ENCODE data around the gene CD59.

DNA sequence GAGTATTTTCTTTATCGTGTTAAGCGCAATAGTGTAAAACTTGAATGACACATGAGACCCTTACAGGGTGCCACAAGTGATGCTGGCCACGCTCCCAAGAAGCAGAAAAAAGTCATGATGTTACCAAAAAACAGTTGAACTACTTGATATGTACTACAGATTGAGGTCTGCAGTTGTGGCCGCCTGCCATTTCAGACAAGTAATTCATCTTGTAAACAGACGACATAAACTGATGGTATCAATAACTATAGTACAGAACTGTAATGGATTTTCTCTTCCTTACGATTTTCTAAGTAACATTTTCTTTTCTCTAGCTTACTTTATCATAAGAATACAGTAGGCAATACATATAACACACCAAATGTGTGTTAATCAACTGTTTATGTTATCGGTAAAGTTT lies 5.5 kb downstream of the CD59 start:
- TF ChIP-seq NRF1 (conservative IDR thresholded peaks at IDR 0.05 in 1 of 2, IDR thresholded peaks at IDR 0.05 in 1 of 2) (no peak), GABPA (tag; conservative IDR thresholded peaks at IDR 0.05; ENCODE audit: low read depth) (no peak), EZH2 (IDR thresholded peaks at IDR 0.05; ENCODE audit: borderline replicate concordance, low read depth, low read length) (no peak), FOXP1 (CRISPR knock-in tag; IDR thresholded peaks at IDR 0.05) (no peak), ZNF143 (CRISPR knock-in tag; IDR thresholded peaks at IDR 0.05) (no peak), SP2 (IDR thresholded peaks at IDR 0.05; ENCODE audit: extremely low read depth, low read depth, low read length, poor library complexity, severe bottlenecking) (no peak), JUND (IDR thresholded peaks at IDR 0.05; ENCODE audit: borderline replicate concordance, low read depth, low read length) (no peak), JUND (tag; IDR thresholded peaks at IDR 0.05; ENCODE audit: borderline replicate concordance, low read depth, low read length) (no peak), ARNT (IDR thresholded peaks at IDR 0.05) (no peak), KLF10 (CRISPR knock-in tag; IDR thresholded peaks at IDR 0.05) (no peak), PRPF4 (IDR thresholded peaks at IDR 0.05; ENCODE audit: insufficient read depth, low read depth, low read length, poor library complexity, severe bottlenecking) (no peak)
- TF ChIP-seq, protein P1, sequence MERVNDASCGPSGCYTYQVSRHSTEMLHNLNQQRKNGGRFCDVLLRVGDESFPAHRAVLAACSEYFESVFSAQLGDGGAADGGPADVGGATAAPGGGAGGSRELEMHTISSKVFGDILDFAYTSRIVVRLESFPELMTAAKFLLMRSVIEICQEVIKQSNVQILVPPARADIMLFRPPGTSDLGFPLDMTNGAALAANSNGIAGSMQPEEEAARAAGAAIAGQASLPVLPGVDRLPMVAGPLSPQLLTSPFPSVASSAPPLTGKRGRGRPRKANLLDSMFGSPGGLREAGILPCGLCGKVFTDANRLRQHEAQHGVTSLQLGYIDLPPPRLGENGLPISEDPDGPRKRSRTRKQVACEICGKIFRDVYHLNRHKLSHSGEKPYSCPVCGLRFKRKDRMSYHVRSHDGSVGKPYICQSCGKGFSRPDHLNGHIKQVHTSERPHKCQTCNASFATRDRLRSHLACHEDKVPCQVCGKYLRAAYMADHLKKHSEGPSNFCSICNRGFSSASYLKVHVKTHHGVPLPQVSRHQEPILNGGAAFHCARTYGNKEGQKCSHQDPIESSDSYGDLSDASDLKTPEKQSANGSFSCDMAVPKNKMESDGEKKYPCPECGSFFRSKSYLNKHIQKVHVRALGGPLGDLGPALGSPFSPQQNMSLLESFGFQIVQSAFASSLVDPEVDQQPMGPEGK (CRISPR knock-in tag; IDR thresholded peaks at IDR 0.05; ENCODE audit: borderline replicate concordance): no peak

All from K562 (cell line).